GM04503 (cell line): ENCODE results near the gene DOCK6.
"Not testable (repeated sequence)": the region's sequence is repeated elsewhere in the genome, so short reads cannot be mapped to it uniquely, and the experiment has no call there.

Experiments used
- DNase-seq: peaks from one replicate; pipeline ENCODE4 v3.0.0-alpha.2; 2012; ENCODE audit warnings: low read depth

Gene DOCK6

GRCh38 chr19:11172576-11172975, 89.7 kb downstream of the DOCK6 start:
- DNase-seq = no peak

- no peak for DNase-seq
Measured at GRCh38 chr19:11171144-11171543, 91.2 kb downstream of the DOCK6 start.

- DNase-seq = no peak
Measured at GRCh38 chr19:11169896-11170678, 92.2 kb downstream of the DOCK6 start.

GRCh38 chr19:11168568-11168967, 93.8 kb downstream of the DOCK6 start:
- peak; percentile 96 for DNase-seq

GRCh38 chr19:11166281-11167142, 95.8 kb downstream of the DOCK6 start:
- peak; percentile 84 for DNase-seq

GRCh38 chr19:11165486-11166030, 96.8 kb downstream of the DOCK6 start:
- no peak for DNase-seq

- peak; percentile 95 for DNase-seq
Measured at GRCh38 chr19:11164879-11165406, 97.4 kb downstream of the DOCK6 start.

GRCh38 chr19:11164296-11164695, 98.0 kb downstream of the DOCK6 start:
- DNase-seq = no peak

GRCh38 chr19:11160440-11160768, 101.9 kb downstream of the DOCK6 start:
- not testable (repeated sequence) for DNase-seq

GRCh38 chr19:11159598-11160439, 102.5 kb downstream of the DOCK6 start:
- DNase-seq = no peak

- peak; percentile 86 for DNase-seq
Measured at GRCh38 chr19:11155373-11156120, 106.8 kb downstream of the DOCK6 start, which contains the start of gene SPC24. Gene SPC24, minus strand, starts transcription at chr19:11155782. Its CDS starts 6 bp downstream, at chr19:11155776.

- DNase-seq = no peak
Measured at GRCh38 chr19:11154683-11155047, 107.7 kb downstream of the DOCK6 start.

- DNase-seq = no peak
Measured at GRCh38 chr19:11152318-11153062, 109.8 kb downstream of the DOCK6 start.

GRCh38 chr19:11151181-11151580, 111.1 kb downstream of the DOCK6 start:
- DNase-seq = no peak
